NB4 (cell line): Measurements from ENCODE around the gene ASB8.
"Not testable (repeated sequence)": the region's sequence is repeated elsewhere in the genome, so short reads cannot be mapped to it uniquely, and the experiment has no call there.

Experiments
- DNase-seq: peaks from one replicate; pipeline ENCODE4 v3.0.0; 2010; ENCODE audit warnings: low read depth
- H3K4me3 ChIP-seq: one replicate; pipeline ENCODE4 v1.5.1; 2011; ENCODE audit warnings: mild to moderate bottlenecking, low read depth, low read length, moderate library complexity
- CTCF ChIP-seq: IDR thresholded peaks from one replicate; pipeline ENCODE4 v1.5.1; 2012; ENCODE audit warnings: low read depth, low read length
- MAX ChIP-seq: IDR thresholded peaks from 2 replicates; pipeline ENCODE4 v1.6.1; 2011; ENCODE audit warnings: low read depth, low read length
- MYC ChIP-seq: IDR thresholded peaks from 2 replicates; pipeline ENCODE4 v1.6.1; 2011; ENCODE audit warnings: low read depth, low read length
- POLR2A ChIP-seq: IDR thresholded peaks from 2 replicates; pipeline ENCODE4 v1.6.1; 2011; ENCODE audit warnings: mild to moderate bottlenecking; ENCODE audit not compliant: insufficient read length; ENCODE audit errors: extremely low read depth

ASB8 gene

DNA sequence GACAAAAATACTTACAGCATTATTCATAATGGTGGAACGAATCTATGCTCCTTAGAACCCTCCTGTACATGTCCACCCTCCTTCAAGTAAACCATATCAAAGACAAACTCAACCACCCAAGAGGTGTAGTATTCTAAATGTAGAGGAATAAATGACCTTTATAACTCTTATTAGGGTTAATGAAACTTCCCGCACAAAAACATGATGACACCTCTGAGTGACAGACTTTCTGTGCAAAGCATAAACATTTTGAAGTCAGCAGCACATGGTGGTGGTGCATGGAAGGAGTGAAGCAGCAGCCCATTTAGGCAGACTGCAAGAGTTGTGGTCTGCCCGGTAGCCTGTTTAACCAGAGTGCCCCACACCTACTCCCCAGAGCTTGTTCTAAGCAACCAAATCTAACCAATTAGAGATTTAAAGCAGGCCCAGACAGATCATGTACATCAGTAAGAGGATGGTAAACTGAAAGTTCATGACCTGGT lies 615 bp upstream of the ASB8 start:
- TF ChIP-seq MAX (no peak), CTCF (no peak), MYC (no peak), POLR2A (no peak)
- H3K4me3 ChIP-seq = peak overlapping the region; percentile 45
- DNase-seq = peak; percentile 20

DNA sequence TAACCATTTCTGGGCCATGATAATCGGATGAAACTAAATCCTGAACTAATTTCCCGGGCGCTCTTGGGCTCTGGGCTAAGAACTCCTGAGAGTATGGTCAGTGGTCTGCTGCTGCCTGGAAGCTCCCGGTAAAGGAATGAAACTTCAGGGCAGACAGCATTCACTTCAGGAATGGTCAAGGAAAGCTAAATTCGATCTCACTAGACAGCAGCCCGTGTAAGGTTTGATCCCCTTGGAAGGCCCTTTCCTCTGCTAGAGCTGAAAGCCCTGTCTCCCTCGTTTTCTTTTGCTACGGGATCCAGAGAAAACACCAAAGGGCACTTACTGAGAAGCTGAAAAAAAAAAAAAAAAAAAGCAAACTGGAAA lies 680 bp downstream of the ASB8 start:
- peak; percentile 11 for DNase-seq
- peak overlapping the region; percentile 97 for H3K4me3 ChIP-seq

GRCh38 chr12:48155786-48156185 lies 1.5 kb downstream of the ASB8 start:
- not testable (repeated sequence) for H3K4me3 ChIP-seq, DNase-seq

More for the DNA sequence above, 680 bp downstream of the ASB8 start:
- TF ChIP-seq MYC (no peak), MAX (no peak), POLR2A (no peak), CTCF (no peak)

GRCh38 chr12:48151103-48151771 lies 6.1 kb downstream of the ASB8 start:
- TF ChIP-seq CTCF (no peak), MYC (no peak), POLR2A (no peak), MAX (no peak)
- no peak for DNase-seq
- H3K4me3 ChIP-seq = no peak overlapping the region

- TF ChIP-seq MYC (no peak), POLR2A (no peak), CTCF (no peak), MAX (no peak)
- no peak overlapping the region for H3K4me3 ChIP-seq
- no peak for DNase-seq
Observed at GRCh38 chr12:48145981-48146380, 11.3 kb downstream of the ASB8 start.

DNA sequence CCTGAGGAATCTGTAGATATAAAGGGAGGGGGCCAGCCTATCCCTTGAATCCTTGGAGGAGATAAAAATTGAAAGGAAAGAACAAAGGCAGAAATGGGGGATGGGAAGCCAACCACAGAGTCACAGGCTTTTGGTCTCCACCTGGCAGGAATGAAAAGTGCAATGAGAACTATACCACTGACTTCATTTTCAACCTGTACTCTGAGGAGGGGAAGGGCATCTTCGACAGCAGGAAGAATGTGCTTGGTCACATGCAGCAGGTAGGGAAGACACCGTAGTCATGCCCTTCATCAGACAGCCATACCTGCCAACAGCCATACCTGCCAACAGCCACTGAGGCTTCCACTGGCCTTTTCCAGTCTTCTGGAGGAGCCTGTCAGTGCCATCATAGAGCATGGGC lies 13.4 kb downstream of the ASB8 start:
- no peak overlapping the region for H3K4me3 ChIP-seq
- DNase-seq = no peak

More for the DNA sequence above, 13.4 kb downstream of the ASB8 start:
- no peak for TF ChIP-seq CTCF
- no peak for TF ChIP-seq MAX
- no peak for TF ChIP-seq MYC
- no peak for TF ChIP-seq POLR2A
